Measurements from ENCODE around the gene MACF1. TPM values are rescaled to one million over a fixed set of nuclear protein-coding genes. Genes with fewer than 3 reads are reported as not detected.
"Not testable (repeated sequence)": the region's sequence is repeated elsewhere in the genome, so short reads cannot be mapped to it uniquely, and the experiment has no call there.

The MACF1 gene
- total RNA-seq, 5 donors from 2014 or later (not counting 1 experiment from before 2014, with no cell fraction given) = 232 to 596 (median 258) TPM

DNA sequence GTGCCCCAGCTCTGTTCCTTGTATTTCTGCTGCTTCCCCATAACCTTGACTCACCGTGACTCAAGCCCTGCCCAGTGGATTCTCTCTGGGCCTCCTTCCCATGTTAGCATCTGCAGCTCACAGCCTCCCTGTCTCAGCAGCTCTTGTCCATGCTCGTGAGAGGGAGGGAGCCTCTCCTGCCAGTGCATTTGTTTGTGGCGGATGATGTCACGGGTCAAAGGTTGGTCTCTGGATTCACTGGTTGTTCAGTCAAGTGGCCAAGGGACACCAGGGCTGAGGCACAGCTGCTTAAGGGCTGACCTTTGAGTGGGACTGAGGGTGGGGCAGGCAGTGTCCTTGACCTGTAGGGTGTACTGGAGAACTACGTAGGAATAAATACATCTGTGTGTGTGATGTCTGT, 314.9 kb downstream of the MACF1 start:
- H3K4me1 ChIP-seq (ENCODE audit: control insufficient read depth in 1 of 2, extremely low read depth in 1 of 2, insufficient read depth in 2 of 2, low read length in 2 of 2); DNase-seq; H3K27ac ChIP-seq (ENCODE audit: low read length); H3K4me3 Mint-ChIP-seq; H3K27ac Mint-ChIP-seq; H3K4me1 Mint-ChIP-seq; H3K36me3 Mint-ChIP-seq; ATAC-seq (replicated peaks in 1 of 4); H3K9me3 Mint-ChIP-seq; H3K27me3 ChIP-seq (replicated peaks in 1 of 2; ENCODE audit: control insufficient read depth in 2 of 2, extremely low read depth in 1 of 2, insufficient read depth in 2 of 2, low read length in 1 of 2); H3K36me3 ChIP-seq (ENCODE audit: control insufficient read depth in 2 of 2, extremely low read depth in 1 of 2, insufficient read depth in 1 of 2, low read length in 1 of 2); H3K27me3 Mint-ChIP-seq; H3K4me3 ChIP-seq (ENCODE audit: control insufficient read depth in 1 of 2, extremely low read depth in 1 of 2, low read length in 1 of 2); H3K9me3 ChIP-seq; CTCF ChIA-PET; POLR2A ChIA-PET: not testable (repeated sequence)
- no CpG with 5 or more reads among the region's 5 CpGs for WGBS (ENCODE audit: insufficient coverage)

DNA sequence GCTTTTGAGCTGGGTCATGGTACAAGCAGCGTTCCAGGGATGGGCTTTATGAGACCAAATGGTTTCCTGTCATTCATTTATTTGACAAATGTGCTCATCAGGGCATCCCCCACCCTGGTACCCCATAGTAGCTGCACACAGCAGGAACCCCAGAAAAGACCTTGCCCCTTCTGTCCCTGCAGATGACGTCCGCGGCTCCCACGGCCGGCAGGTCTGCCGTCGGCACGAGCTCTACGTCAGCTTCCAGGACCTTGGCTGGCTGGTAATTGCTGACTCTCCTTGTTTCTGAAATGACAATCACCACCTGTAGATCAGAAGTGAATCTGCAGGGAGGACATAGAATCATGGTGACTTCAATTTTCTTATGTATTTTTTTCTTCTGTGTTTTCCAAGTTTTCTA, 317.7 kb downstream of the MACF1 start:
- H3K27me3 Mint-ChIP-seq; ATAC-seq (replicated peaks in 1 of 4); H3K27me3 ChIP-seq (replicated peaks in 1 of 2; ENCODE audit: control insufficient read depth in 2 of 2, extremely low read depth in 1 of 2, insufficient read depth in 2 of 2, low read length in 1 of 2); H3K4me3 ChIP-seq (ENCODE audit: control insufficient read depth in 1 of 2, extremely low read depth in 1 of 2, low read length in 1 of 2); H3K9me3 ChIP-seq; H3K27ac ChIP-seq (ENCODE audit: low read length); H3K36me3 Mint-ChIP-seq; H3K4me3 Mint-ChIP-seq; H3K9me3 Mint-ChIP-seq; H3K27ac Mint-ChIP-seq; POLR2A ChIA-PET; DNase-seq; H3K36me3 ChIP-seq (ENCODE audit: control insufficient read depth in 2 of 2, extremely low read depth in 1 of 2, insufficient read depth in 1 of 2, low read length in 1 of 2): not testable (repeated sequence)
- peaks cover 0 to 21% of the 10 kb centered on the region in 2 experiments for H3K4me1 ChIP-seq (ENCODE audit: control insufficient read depth in 1 of 2, extremely low read depth in 1 of 2, insufficient read depth in 2 of 2, low read length in 2 of 2)
- CTCF ChIA-PET = interaction anchor here in 1 of 2 donors (0.6 kb wide), 1 partner anchor 20 kb away, joined by 3 read pairs; no protein-coding TSS in a partner anchor
- WGBS (ENCODE audit: insufficient coverage) = no CpG with 5 or more reads among the region's 10 CpGs
- peaks cover 2 to 14% (median 6%) of the 10 kb centered on the region in 3 donors for H3K4me1 Mint-ChIP-seq

DNA sequence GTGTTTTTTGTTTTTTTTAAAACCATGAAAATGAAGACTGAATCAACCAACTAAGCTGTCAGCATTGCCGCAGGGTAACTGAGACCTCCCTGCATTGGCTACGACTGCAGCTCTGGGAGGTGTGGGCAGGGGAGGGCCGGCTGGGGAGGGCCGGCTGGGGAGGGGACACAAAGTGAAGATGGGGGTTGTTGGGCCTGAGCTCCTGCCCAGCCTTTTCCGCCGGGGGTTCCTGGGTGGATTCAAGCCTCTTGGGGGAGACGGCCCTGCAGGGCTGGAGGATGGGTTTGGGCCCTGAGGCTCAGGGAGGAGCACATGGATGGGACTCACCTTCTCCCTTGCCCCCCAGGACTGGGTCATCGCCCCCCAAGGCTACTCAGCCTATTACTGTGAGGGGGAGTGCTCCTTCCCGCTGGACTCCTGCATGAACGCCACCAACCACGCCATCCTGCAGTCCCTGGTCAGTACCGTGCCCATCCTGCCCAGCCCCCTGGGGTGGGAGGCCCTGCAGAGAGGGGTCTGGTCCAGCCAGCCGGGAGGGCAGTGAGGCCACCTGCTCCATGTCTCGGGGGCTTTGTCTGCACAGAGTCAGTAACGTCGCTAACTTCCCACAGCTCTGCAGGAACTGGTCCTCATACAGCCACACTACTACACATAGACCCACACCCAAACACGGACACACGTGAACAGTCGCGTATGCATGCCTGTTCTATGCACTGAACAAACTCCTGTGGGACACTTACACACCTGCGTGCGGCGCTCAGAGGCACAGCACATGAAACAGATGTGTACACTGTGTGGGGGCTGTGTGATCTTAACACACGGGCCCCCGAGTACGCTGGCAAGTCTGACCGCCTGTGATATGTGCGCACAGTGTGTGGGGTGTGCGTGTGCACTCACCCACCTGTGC, 318.4 kb downstream of the MACF1 start:
- no peaks in the 10 kb centered on the region for H3K9me3 Mint-ChIP-seq
- H3K27me3 Mint-ChIP-seq = no peaks in the 10 kb centered on the region
- ATAC-seq (replicated peaks in 1 of 4) (no peak), DNase-seq (no peak)
- Histone ChIP-seq H3K9me3 (no peaks in the 10 kb centered on the region), H3K27ac (ENCODE audit: low read length) (no peak overlapping the region), H3K27me3 (replicated peaks in 1 of 2; ENCODE audit: control insufficient read depth in 2 of 2, extremely low read depth in 1 of 2, insufficient read depth in 2 of 2, low read length in 1 of 2) (no peaks in the 10 kb centered on the region), H3K36me3 (ENCODE audit: control insufficient read depth in 2 of 2, extremely low read depth in 1 of 2, insufficient read depth in 1 of 2, low read length in 1 of 2) (peaks cover 7 to 12% of the 10 kb centered on the region in 2 donors), H3K4me3 (ENCODE audit: control insufficient read depth in 1 of 2, extremely low read depth in 1 of 2, low read length in 1 of 2) (no peak overlapping the region), H3K4me1 (ENCODE audit: control insufficient read depth in 1 of 2, extremely low read depth in 1 of 2, insufficient read depth in 2 of 2, low read length in 2 of 2) (peaks cover 0 to 21% of the 10 kb centered on the region in 2 experiments)
- peaks cover 7% of the 10 kb centered on the region for H3K36me3 Mint-ChIP-seq
- H3K4me3 Mint-ChIP-seq = no peak overlapping the region
- POLR2A ChIA-PET = no interaction called here
- H3K27ac Mint-ChIP-seq = no peak overlapping the region
- peaks cover 2 to 14% (median 6%) of the 10 kb centered on the region in 3 donors for H3K4me1 Mint-ChIP-seq
- CTCF ChIA-PET = interaction anchor here in 1 of 2 donors (0.6 kb wide), 1 partner anchor 21 kb away, joined by 3 read pairs; no protein-coding TSS in a partner anchor
- WGBS (ENCODE audit: insufficient coverage) = 95% methylated on average over 20 of the region's 29 CpGs

DNA sequence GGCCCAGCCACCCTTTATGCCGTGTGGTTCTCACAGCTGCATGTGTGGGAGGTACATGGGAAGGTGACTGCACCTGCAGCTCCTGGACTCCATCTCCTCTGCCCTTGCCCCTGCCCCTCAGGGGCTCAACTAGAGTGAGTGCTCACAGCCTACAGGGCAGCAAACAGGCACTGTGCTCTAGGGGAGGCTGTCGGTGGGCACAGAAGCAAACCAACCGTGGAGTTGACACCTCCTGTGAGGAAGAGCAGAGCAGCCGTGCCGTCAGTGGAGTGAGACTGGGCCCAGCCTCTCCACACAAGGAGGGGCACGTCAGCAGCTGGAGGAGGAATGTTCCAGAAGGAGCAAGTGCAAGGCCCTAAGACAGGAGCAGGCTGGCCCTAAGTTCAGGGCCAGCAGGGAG, 319.7 kb downstream of the MACF1 start:
- Histone ChIP-seq H3K9me3 (no peaks in the 10 kb centered on the region), H3K4me1 (ENCODE audit: control insufficient read depth in 1 of 2, extremely low read depth in 1 of 2, insufficient read depth in 2 of 2, low read length in 2 of 2) (peaks cover 0 to 21% of the 10 kb centered on the region in 2 experiments), H3K27me3 (replicated peaks in 1 of 2; ENCODE audit: control insufficient read depth in 2 of 2, extremely low read depth in 1 of 2, insufficient read depth in 2 of 2, low read length in 1 of 2) (no peaks in the 10 kb centered on the region), H3K36me3 (ENCODE audit: control insufficient read depth in 2 of 2, extremely low read depth in 1 of 2, insufficient read depth in 1 of 2, low read length in 1 of 2) (peaks cover 9 to 21% of the 10 kb centered on the region in 2 donors), H3K4me3 (ENCODE audit: control insufficient read depth in 1 of 2, extremely low read depth in 1 of 2, low read length in 1 of 2) (no peak overlapping the region), H3K27ac (ENCODE audit: low read length) (no peak overlapping the region)
- Mint-ChIP-seq H3K4me3 (no peak overlapping the region), H3K4me1 (peaks cover 2 to 14% (median 6%) of the 10 kb centered on the region in 3 donors), H3K27ac (no peak overlapping the region), H3K36me3 (peaks cover 11% of the 10 kb centered on the region), H3K9me3 (no peaks in the 10 kb centered on the region), H3K27me3 (no peaks in the 10 kb centered on the region)
- WGBS (ENCODE audit: insufficient coverage) = 81% methylated on average over 4 of the region's 6 CpGs
- ChIA-PET CTCF (interaction anchor here in 1 of 2 donors (0.5 kb wide), 1 partner anchor 180 kb away, joined by 3 read pairs; no protein-coding TSS in a partner anchor), POLR2A (no interaction called here)
- no peak for ATAC-seq (replicated peaks in 1 of 4)
- DNase-seq = no peak

DNA sequence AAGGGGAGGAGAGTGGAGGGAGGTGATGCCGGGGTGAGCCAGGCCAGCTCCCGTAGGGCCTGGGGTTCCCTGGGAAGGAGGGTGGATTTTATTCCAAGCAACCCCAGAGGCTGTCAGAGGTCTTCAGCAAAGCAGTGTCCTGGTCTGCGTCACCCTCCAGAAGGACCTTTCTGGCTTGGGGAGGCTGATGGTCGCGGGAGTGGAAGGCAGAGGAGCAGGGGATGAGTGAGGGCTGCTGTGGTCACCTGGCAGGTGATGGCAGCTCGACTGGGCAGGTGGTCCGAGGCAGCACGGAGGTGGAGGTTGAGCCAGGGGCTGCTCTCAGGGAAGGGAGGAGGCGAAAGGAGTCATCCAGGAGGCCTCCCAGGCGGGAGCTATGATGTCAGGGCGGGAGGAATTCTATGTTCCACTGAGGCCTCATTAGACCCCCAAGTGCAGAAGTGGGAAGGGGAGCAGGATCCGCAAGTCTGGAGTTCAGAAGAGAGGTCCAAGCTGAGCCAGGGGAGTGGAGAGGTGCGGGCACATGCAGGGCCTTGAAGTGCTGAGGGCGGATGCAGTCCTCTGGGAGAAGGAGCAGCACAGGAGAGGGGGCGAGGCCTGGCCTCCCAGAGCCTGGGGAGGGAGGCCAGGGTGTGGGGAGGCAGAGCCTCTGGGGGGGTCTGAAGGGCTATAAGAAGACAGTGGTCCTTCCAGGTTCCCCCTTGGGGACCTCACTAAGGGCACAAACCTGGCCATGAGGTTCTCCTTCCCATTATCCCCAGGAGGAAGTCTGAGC, 320.3 kb downstream of the MACF1 start:
- no peak overlapping the region for H3K4me3 Mint-ChIP-seq
- no peaks in the 10 kb centered on the region for H3K27me3 Mint-ChIP-seq
- Histone ChIP-seq H3K27me3 (replicated peaks in 1 of 2; ENCODE audit: control insufficient read depth in 2 of 2, extremely low read depth in 1 of 2, insufficient read depth in 2 of 2, low read length in 1 of 2) (no peaks in the 10 kb centered on the region), H3K9me3 (no peaks in the 10 kb centered on the region), H3K27ac (ENCODE audit: low read length) (no peak overlapping the region), H3K4me1 (ENCODE audit: control insufficient read depth in 1 of 2, extremely low read depth in 1 of 2, insufficient read depth in 2 of 2, low read length in 2 of 2) (peaks cover 0 to 21% of the 10 kb centered on the region in 2 experiments), H3K4me3 (ENCODE audit: control insufficient read depth in 1 of 2, extremely low read depth in 1 of 2, low read length in 1 of 2) (no peak overlapping the region), H3K36me3 (ENCODE audit: control insufficient read depth in 2 of 2, extremely low read depth in 1 of 2, insufficient read depth in 1 of 2, low read length in 1 of 2) (peaks cover 9 to 24% of the 10 kb centered on the region in 2 donors)
- CTCF ChIA-PET = interaction anchor here in 1 of 2 donors (0.5 kb wide), 1 partner anchor 181 kb away, joined by 3 read pairs; no protein-coding TSS in a partner anchor
- no peaks in the 10 kb centered on the region for H3K9me3 Mint-ChIP-seq
- DNase-seq (no peak), ATAC-seq (replicated peaks in 1 of 4) (no peak)
- POLR2A ChIA-PET = no interaction called here
- 97% methylated on average over 12 of the region's 15 CpGs for WGBS (ENCODE audit: insufficient coverage)
- H3K4me1 Mint-ChIP-seq = peaks cover 2 to 14% (median 6%) of the 10 kb centered on the region in 3 donors
- H3K27ac Mint-ChIP-seq = no peak overlapping the region
- peaks cover 15% of the 10 kb centered on the region for H3K36me3 Mint-ChIP-seq
